Measurements from ENCODE around the gene RAB4B.

Gene RAB4B

DNA sequence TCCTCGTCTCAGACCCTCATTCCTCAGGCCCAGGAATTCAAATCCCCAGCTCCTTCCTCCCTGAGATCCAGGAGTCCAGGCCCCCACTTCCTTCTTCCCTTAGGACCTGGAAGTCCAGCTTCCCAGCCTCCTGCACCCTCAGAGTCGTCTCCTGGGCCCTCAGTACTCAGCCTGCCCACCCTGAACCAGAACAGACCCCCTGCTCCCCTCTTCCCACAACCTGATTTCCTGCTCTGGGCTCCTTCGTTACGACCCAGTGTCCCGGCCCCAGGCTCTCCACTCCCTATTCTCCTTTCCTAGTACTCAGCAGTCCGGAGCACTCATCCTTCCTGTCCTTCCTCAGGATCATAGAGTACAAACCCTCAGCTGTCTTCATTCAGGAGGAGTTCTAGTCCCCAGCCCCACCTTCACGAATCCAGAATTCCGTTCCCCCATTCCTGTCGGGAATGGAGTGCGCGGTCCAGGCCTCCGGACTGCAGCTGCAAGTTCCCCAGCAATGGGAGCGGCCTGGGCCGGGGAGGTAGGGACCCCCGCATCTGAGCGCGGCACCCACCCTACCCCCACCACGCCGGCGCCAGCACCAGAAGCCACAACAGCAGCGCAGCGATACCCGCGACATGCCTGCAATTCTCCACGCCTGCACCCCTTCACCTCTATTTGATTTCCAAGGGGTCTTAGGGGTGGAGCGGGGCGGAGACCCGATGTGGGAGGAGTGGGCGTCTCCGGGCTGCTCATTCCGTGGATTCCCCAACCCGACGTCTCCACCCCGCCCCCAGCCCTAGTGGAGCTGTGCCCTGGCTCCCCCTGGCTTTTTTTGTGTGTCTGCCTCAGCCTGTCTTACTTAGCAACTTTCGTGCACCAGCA is 33.7 kb downstream of the RAB4B start:
- Histone ChIP-seq H3K27ac (ENCODE audit: extremely low read depth, low read depth, low read length) (0 out of 2 replicates have a peak overlapping the region, but pooled peaks have one; percentile 37), H3K9me3 (ENCODE audit: control insufficient read depth, insufficient read depth, low read depth, low read length) (no peaks in the 10 kb centered on the region), H3K4me1 (ENCODE audit: control insufficient read depth, insufficient read depth, low read length) (peaks cover 18% of the 10 kb centered on the region), H3K4me3 (ENCODE audit: low read depth, low read length) (no peak overlapping the region), H3K36me3 (ENCODE audit: control insufficient read depth in 2 of 2, insufficient read depth in 1 of 2, low read length in 2 of 2) (peaks cover 20 to 31% of the 10 kb centered on the region in 2 experiments)
- POLR2A ChIA-PET = interaction anchor here (1.2 to 1.4 kb wide), 2 partner anchors 34 to 61 kb away, joined by 3 to 5 read pairs; partner anchors contain the start of gene ACTMAP
- CTCF ChIA-PET = interaction anchor here (0.7 to 1.2 kb wide), 4 partner anchors 8 to 153 kb away, joined by 3 to 5 read pairs (median 3); partner anchors contain the start of gene SNRPA
- TF ChIP-seq, protein P1, sequence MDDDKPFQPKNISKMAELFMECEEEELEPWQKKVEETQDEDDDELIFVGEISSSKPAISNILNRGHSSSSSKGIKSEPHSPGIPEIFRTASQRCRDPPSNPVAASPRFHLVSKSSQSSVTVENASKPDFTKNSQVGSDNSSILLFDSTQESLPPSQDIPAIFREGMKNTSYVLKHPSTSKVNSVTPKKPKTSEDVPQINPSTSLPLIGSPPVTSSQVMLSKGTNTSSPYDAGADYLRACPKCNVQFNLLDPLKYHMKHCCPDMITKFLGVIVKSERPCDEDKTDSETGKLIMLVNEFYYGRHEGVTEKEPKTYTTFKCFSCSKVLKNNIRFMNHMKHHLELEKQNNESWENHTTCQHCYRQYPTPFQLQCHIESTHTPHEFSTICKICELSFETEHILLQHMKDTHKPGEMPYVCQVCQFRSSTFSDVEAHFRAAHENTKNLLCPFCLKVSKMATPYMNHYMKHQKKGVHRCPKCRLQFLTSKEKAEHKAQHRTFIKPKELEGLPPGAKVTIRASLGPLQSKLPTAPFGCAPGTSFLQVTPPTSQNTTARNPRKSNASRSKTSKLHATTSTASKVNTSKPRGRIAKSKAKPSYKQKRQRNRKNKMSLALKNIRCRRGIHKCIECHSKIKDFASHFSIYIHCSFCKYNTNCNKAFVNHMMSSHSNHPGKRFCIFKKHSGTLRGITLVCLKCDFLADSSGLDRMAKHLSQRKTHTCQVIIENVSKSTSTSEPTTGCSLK (tag by site-specific recombination; IDR thresholded peaks at IDR 0.05) = no peak
- peak; percentile 90 for TF ChIP-seq ZNF600 (tag by site-specific recombination; IDR thresholded peaks at IDR 0.05)
- TF ChIP-seq, protein P2, sequence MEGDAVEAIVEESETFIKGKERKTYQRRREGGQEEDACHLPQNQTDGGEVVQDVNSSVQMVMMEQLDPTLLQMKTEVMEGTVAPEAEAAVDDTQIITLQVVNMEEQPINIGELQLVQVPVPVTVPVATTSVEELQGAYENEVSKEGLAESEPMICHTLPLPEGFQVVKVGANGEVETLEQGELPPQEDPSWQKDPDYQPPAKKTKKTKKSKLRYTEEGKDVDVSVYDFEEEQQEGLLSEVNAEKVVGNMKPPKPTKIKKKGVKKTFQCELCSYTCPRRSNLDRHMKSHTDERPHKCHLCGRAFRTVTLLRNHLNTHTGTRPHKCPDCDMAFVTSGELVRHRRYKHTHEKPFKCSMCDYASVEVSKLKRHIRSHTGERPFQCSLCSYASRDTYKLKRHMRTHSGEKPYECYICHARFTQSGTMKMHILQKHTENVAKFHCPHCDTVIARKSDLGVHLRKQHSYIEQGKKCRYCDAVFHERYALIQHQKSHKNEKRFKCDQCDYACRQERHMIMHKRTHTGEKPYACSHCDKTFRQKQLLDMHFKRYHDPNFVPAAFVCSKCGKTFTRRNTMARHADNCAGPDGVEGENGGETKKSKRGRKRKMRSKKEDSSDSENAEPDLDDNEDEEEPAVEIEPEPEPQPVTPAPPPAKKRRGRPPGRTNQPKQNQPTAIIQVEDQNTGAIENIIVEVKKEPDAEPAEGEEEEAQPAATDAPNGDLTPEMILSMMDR (tag by site-specific recombination; IDR thresholded peaks at IDR 0.05) = no peak
- no peak for TF ChIP-seq ZNF223 (tag by site-specific recombination; IDR thresholded peaks at IDR 0.05)
- peak; percentile 74 for TF ChIP-seq ZFHX2 (tag by site-specific recombination; conservative IDR thresholded peaks at IDR 0.05)
- no peak for TF ChIP-seq ZNF747 (tag by site-specific recombination; IDR thresholded peaks at IDR 0.05)
- no peak for TF ChIP-seq ZNF555 (tag by site-specific recombination; conservative IDR thresholded peaks at IDR 0.05)
- TF ChIP-seq MEIS1 (CRISPR knock-in tag; IDR thresholded peaks at IDR 0.05; ENCODE audit: borderline replicate concordance) = no peak
- TF ChIP-seq ZFP69B (tag by site-specific recombination; IDR thresholded peaks at IDR 0.05) = no peak
- TF ChIP-seq, protein P3, sequence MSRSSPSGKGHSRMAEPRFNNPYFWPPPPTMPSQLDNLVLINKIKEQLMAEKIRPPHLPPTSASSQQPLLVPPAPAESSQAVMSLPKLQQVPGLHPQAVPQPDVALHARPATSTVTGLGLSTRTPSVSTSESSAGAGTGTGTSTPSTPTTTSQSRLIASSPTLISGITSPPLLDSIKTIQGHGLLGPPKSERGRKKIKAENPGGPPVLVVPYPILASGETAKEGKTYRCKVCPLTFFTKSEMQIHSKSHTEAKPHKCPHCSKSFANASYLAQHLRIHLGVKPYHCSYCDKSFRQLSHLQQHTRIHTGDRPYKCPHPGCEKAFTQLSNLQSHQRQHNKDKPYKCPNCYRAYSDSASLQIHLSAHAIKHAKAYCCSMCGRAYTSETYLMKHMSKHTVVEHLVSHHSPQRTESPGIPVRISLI (tag by site-specific recombination; IDR thresholded peaks at IDR 0.05) = no peak
- peak; percentile 71 for TF ChIP-seq KLF8 (tag by site-specific recombination; IDR thresholded peaks at IDR 0.05)
- TF ChIP-seq ZNF24 (tag by site-specific recombination; IDR thresholded peaks at IDR 0.05) = no peak
- no peak for TF ChIP-seq ZXDB (tag by site-specific recombination; IDR thresholded peaks at IDR 0.05)
- TF ChIP-seq ZBTB17 (tag by site-specific recombination; IDR thresholded peaks at IDR 0.05) = peak; percentile 49; the same call in 1 of the 2 replicates
- no peak for TF ChIP-seq ZNF433 (tag by site-specific recombination; IDR thresholded peaks at IDR 0.05; ENCODE audit: low read depth)
- TF ChIP-seq ZNF426 (tag by site-specific recombination; IDR thresholded peaks at IDR 0.05) = no peak
- no peak for TF ChIP-seq ZNF76 (tag by site-specific recombination; IDR thresholded peaks at IDR 0.05; ENCODE audit: borderline replicate concordance, low read depth)
- TF ChIP-seq, protein P4, sequence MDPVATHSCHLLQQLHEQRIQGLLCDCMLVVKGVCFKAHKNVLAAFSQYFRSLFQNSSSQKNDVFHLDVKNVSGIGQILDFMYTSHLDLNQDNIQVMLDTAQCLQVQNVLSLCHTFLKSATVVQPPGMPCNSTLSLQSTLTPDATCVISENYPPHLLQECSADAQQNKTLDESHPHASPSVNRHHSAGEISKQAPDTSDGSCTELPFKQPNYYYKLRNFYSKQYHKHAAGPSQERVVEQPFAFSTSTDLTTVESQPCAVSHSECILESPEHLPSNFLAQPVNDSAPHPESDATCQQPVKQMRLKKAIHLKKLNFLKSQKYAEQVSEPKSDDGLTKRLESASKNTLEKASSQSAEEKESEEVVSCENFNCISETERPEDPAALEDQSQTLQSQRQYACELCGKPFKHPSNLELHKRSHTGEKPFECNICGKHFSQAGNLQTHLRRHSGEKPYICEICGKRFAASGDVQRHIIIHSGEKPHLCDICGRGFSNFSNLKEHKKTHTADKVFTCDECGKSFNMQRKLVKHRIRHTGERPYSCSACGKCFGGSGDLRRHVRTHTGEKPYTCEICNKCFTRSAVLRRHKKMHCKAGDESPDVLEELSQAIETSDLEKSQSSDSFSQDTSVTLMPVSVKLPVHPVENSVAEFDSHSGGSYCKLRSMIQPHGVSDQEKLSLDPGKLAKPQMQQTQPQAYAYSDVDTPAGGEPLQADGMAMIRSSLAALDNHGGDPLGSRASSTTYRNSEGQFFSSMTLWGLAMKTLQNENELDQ (tag by site-specific recombination; IDR thresholded peaks at IDR 0.05; ENCODE audit: low read depth) = no peak
- TF ChIP-seq, protein P5, sequence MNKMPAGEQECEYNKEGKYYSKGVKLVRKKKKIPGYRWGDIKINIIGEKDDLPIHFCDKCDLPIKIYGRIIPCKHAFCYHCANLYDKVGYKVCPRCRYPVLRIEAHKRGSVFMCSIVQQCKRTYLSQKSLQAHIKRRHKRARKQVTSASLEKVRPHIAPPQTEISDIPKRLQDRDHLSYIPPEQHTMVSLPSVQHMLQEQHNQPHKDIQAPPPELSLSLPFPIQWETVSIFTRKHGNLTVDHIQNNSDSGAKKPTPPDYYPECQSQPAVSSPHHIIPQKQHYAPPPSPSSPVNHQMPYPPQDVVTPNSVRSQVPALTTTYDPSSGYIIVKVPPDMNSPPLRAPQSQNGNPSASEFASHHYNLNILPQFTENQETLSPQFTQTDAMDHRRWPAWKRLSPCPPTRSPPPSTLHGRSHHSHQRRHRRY (tag by site-specific recombination; IDR thresholded peaks at IDR 0.05) = no peak
- TF ChIP-seq KLF1 (tag by site-specific recombination; IDR thresholded peaks at IDR 0.05) = peak; percentile 48; the same call in 1 of the 2 replicates
- TF ChIP-seq EGR2 (tag by site-specific recombination; IDR thresholded peaks at IDR 0.05; ENCODE audit: low read depth) = peak; percentile 53; the same call in 1 of the 2 replicates
- TF ChIP-seq ZNF354C (tag by site-specific recombination; IDR thresholded peaks at IDR 0.05; ENCODE audit: borderline replicate concordance, low read depth) = no peak
- TF ChIP-seq HOXC10 (CRISPR knock-in tag; IDR thresholded peaks at IDR 0.05) = no peak
- TF ChIP-seq, protein P6, sequence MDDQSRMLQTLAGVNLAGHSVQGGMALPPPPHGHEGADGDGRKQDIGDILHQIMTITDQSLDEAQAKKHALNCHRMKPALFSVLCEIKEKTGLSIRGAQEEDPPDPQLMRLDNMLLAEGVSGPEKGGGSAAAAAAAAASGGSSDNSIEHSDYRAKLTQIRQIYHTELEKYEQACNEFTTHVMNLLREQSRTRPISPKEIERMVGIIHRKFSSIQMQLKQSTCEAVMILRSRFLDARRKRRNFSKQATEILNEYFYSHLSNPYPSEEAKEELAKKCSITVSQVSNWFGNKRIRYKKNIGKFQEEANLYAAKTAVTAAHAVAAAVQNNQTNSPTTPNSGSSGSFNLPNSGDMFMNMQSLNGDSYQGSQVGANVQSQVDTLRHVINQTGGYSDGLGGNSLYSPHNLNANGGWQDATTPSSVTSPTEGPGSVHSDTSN (CRISPR knock-in tag; IDR thresholded peaks at IDR 0.05) = no peak
- no peak for TF ChIP-seq GLIS2 (tag by site-specific recombination; IDR thresholded peaks at IDR 0.05)
- no peak for TF ChIP-seq ZNF621 (tag by site-specific recombination; IDR thresholded peaks at IDR 0.05)
- no peak for TF ChIP-seq ZNF521 (tag by site-specific recombination; IDR thresholded peaks at IDR 0.05)
- TF ChIP-seq ZNF785 (tag by site-specific recombination; IDR thresholded peaks at IDR 0.05) = no peak
